HG03442 (cell line): Measurements from ENCODE around the gene ENG.

Experiments
- ATAC-seq: cut with Tn5 transposase; IDR thresholded peaks from one replicate; pipeline ENCODE4 v1.9.1; 2021; ENCODE audit warnings: mild to moderate bottlenecking, moderate library complexity; ENCODE audit not compliant: unreplicated experiment

ENG gene

DNA sequence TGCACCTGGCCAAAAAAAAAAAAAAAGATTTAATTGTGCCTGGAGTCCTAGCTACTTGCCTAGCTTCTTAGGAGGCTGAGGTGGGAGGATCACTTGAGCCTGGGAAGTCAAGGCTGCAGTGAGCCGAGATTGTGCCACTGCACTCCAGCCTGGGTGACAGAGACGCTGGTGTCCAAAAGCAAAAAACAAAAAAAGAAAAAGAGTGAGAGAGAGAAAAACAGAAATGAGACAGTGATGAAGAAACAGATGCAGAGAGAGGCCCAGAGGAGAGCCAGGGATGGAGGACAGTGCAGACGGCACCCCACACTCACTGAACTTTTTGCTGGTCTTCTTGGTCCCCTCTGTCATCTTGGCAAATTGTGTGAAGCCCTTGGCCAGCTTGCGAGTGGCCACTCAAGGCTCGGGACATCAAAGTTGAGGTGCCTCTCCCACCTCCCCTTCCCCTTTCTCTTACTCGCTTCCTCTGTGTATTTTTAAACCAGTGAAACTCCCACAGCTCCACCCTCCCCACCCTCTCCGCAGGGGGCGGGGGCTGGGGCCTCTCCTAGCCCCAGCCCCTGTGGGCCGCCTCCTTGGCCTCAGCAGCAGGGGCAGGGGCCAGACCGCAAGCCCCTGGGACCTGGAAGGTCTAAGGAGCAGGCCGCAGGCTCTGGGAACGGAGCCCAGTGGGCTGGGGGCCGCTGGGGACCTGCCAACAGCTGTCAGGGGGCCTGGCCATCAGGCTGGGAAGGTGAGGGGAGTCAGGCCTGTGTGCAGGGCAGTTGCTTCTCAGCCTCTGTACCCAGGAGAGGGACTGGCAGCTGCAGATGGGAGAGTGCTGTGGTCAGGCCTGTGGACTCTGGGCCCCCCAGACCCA lies 76.0 kb downstream of the ENG start, which contains the start of gene SH2D3C:
TSS of gene SH2D3C (minus strand) at position 387 of the 856 bp plus-strand sequence. CDS start at position 348, 39 bp downstream.
- peak; percentile 34 for ATAC-seq

GRCh38 chr9:127777368-127777980 lies 77.0 kb downstream of the ENG start:
- no peak for ATAC-seq

- ATAC-seq: no peak
These were observed 77.6 kb downstream of the ENG start for GRCh38 chr9:127776924-127777289.

GRCh38 chr9:127776195-127776923 lies 78.1 kb downstream of the ENG start:
- ATAC-seq: no peak

GRCh38 chr9:127773981-127774380 lies 80.5 kb downstream of the ENG start:
- ATAC-seq: no peak

DNA sequence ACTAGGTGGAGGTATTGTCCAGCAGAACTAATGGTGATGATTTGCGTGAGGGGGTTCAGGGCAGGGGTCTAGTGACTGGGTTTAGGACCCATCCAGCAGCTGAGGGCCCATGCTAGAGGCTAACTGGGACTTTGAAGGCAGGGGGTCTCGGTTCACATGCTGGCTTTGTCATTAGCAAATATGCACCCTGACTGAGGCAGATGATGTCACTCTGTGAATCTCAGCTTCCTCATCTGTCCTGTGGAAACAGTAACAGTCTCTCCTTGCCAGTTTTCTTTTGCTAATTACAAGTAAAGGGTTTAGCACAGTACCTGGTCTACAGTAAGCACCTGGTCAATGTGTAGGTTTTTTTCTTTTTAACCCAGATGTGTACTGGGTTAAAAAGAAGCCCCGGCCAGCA lies 81.2 kb downstream of the ENG start:
- ATAC-seq: no peak

- no peak for ATAC-seq
These were observed 81.9 kb downstream of the ENG start for GRCh38 chr9:127772603-127773002.

DNA sequence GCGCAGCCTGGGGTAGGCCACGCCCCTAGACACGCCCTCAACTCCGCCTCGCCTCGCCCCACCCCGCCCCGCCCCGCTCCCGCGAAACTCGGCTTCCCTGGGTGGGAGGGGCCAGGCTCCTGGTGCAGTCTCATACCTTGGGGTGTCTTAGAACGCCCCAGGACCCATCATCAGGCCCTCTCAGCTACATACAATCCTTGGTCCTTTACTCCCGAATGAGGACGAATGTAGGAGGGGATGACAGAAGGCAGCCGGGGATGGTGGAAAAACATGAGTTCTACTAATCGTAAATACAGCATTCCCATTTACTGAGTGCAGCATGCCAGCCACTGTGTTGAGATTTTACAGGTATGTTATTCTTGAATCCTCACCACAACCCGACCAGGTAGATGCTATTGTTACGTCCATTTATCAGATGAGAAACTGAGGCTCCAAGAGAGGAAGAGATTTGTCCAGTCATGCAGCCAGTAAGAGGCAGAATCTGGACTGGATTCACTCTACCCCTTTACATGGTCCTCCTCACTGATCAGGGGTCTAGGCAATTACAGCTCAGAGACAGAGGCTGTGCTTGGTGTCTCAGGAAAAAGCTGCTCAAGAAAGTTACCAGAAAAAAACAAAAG lies 82.8 kb downstream of the ENG start:
- ATAC-seq: no peak

- ATAC-seq: peak; percentile 85
These were observed 83.4 kb downstream of the ENG start for GRCh38 chr9:127770905-127771569.

- no peak for ATAC-seq
These were observed 83.9 kb downstream of the ENG start for GRCh38 chr9:127770583-127770904.

DNA sequence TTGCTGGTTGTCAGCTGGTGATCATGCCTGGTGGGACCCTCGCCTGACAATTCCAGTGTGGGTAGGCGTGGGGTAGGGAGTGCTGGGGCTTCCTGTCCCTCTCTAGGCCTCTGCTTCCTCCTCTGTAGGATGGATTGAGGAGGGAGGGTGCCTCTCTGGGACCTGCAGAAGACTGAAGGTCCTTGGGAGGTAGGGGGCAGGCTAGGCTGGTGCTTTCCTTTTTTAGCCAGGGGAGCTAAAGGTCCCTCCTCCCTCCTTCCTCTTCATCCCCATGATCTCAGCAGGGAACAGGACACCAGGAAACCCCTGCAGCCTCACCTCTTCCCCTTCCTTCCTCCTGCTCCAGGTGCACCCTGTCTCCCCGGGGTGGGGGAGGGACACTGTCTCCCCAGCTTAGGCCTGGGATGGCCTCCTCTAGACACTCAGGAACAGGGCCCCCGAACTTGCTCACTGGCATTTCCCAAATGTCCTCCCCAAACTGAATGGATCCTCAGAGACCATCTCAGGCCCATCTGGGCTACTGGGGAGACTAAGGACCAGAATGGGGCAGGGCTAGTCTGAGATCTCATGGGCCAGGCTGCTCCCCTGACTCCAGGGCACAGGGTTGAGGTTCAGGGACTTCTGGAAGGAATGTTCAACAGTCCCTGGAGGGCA lies 84.4 kb downstream of the ENG start:
- ATAC-seq: no peak

- no peak for ATAC-seq
These were observed 85.4 kb downstream of the ENG start for GRCh38 chr9:127769101-127769500.

- no peak for ATAC-seq
These were observed 85.8 kb downstream of the ENG start for GRCh38 chr9:127768698-127769097.

DNA sequence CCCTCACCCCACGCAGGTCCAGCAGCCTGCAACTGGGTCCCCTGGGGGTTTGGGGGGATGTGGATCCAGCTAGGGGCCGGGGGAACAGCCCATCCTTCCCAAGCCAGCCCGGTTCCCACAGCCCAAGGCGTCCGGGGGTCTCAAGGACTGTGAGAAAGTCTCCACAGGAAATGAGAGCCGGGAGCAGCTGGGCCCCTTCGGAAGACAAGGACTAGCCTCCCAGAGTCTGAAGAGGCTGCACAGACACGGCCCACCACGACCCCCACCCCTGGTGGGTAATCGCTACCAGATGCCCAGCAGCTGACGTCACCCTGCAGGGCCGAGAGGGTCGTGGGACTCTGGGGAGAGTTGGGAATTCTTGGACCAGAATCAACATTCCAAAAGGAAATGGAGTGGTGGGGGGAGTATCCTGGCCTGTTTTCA lies 86.5 kb downstream of the ENG start:
- no peak for ATAC-seq

DNA sequence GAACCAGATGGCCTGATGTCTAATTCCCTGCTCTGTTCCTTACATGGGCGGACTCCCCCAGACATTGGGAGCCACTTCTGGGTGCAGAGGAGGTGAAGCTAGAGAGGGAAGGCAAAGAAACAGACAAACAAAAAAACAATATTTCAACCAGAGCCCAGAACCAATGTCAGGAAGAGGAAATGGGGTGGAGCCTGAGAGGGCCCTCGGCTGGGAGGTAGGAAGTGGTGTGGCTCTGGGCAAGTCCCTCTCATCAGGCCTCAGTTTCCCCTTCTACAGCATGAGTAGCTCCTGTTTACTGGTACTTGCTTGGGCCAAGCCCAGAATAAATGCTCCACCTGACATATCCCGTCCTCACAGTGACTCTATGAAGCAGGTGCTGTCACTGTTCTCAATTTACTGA lies 87.0 kb downstream of the ENG start:
- no peak for ATAC-seq

- ATAC-seq: no peak
These were observed 89.0 kb downstream of the ENG start for GRCh38 chr9:127765418-127765817.
